IMR-90 (cell line): ENCODE data around the gene TSPYL1. TPM values are rescaled to one million over a fixed set of nuclear protein-coding genes. Genes with fewer than 3 reads are reported as not detected.

Experiments
- ATAC-seq: fragments of 200-7000 bp; cut with Tn5 transposase; 2 replicates; pipeline ENCODE4 v1.9.1; 2020; ENCODE audit warnings: low read depth, mild to moderate bottlenecking, moderate library complexity
- BruUV-seq: library from RNA; stranded (reverse); fragments of 400-500 nt; replicated peaks from 2 replicates; lab custom pipeline; 2021; lab: Mats Ljungman, UMichigan
- CTCF ChIA-PET: fragments of 300-600 bp; formaldehyde crosslinking; extraction: SDS; loops from one replicate; lab custom pipeline; 2021; ENCODE audit warnings: antibody characterized with exemption; lab: Yijun Ruan, JAX
- POLR2A ChIA-PET: fragments of 300-600 bp; sonication (Branson Sonifier 250); formaldehyde crosslinking; loops from one replicate; lab custom pipeline; 2022; ENCODE audit warnings: antibody characterized with exemption; ENCODE audit not compliant: unreplicated experiment; lab: Charles Lee
- DNase-seq: peaks from one replicate; pipeline ENCODE4 v3.0.0; 2013
- H2AFZ ChIP-seq: replicated peaks from 2 replicates; pipeline ENCODE3; 2013; ENCODE audit warnings: low read length, mild to moderate bottlenecking; ENCODE audit not compliant: poor library complexity
- H2AK5ac ChIP-seq: 2 replicates; pipeline ENCODE4 v1.6.1; 2013; ENCODE audit warnings: low read depth, low read length, inconsistent platforms
- H2AK9ac ChIP-seq: replicated peaks from 2 replicates; pipeline ENCODE3; 2013; ENCODE audit warnings: mild to moderate bottlenecking, low read depth, low read length, moderate library complexity; ENCODE audit not compliant: poor library complexity
- H2BK120ac ChIP-seq: 2 replicates; pipeline ENCODE4 v1.6.1; 2013; ENCODE audit warnings: low read depth, low read length, inconsistent platforms
- H2BK15ac ChIP-seq: 3 replicates; pipeline ENCODE4 v1.6.1; 2013; ENCODE audit warnings: low read depth, low read length, inconsistent platforms
- H2BK20ac ChIP-seq: 2 replicates; pipeline ENCODE4 v1.6.1; 2013; ENCODE audit warnings: low read depth, mild to moderate bottlenecking, inconsistent platforms, low read length, moderate library complexity
- H2BK5ac ChIP-seq: 2 replicates; pipeline ENCODE4 v1.6.1; 2013; ENCODE audit warnings: mild to moderate bottlenecking, low read depth, low read length, inconsistent platforms; ENCODE audit not compliant: poor library complexity, severe bottlenecking
- H3K14ac ChIP-seq: replicated peaks from 2 replicates; pipeline ENCODE4 v1.6.1; 2013; ENCODE audit warnings: low read depth, low read length, inconsistent platforms
- H3K18ac ChIP-seq: 2 replicates; pipeline ENCODE4 v1.6.1; 2013; ENCODE audit warnings: low read depth, low read length, control low read depth
- H3K23ac ChIP-seq: 2 replicates; pipeline ENCODE4 v1.6.1; 2013; ENCODE audit warnings: low read depth, low read length, inconsistent platforms
- H3K27ac ChIP-seq: 2 replicates; pipeline ENCODE4 v1.5.1; 2013; ENCODE audit warnings: mild to moderate bottlenecking, control low read depth, low read length; ENCODE audit not compliant: insufficient read depth
- H3K27me3 ChIP-seq: 2 replicates; pipeline ENCODE4 v1.6.1; 2013; ENCODE audit warnings: low read length; ENCODE audit not compliant: control insufficient read depth, insufficient read depth
- H3K36me3 ChIP-seq: 2 replicates; pipeline ENCODE4 v1.6.1; 2013; ENCODE audit warnings: low read length, mixed read lengths; ENCODE audit not compliant: control insufficient read depth, insufficient read depth
- H3K4ac ChIP-seq: 2 replicates; pipeline ENCODE4 v1.6.1; 2013; ENCODE audit warnings: low read depth, low read length, inconsistent platforms
- H3K4me1 ChIP-seq: 2 replicates; pipeline ENCODE4 v1.6.1; 2013; ENCODE audit warnings: low read length, mixed read lengths; ENCODE audit not compliant: control insufficient read depth, insufficient read depth
- H3K4me2 ChIP-seq: 2 replicates; pipeline ENCODE4 v1.6.1; 2013; ENCODE audit warnings: low read depth, mild to moderate bottlenecking, control low read depth, low read length, moderate library complexity
- H3K4me3 ChIP-seq: 2 replicates; pipeline ENCODE4 v1.5.1; 2013; ENCODE audit warnings: low read depth, mild to moderate bottlenecking, control low read depth, low read length, moderate library complexity; ENCODE audit not compliant: insufficient read depth
- H3K56ac ChIP-seq: 2 replicates; pipeline ENCODE4 v1.6.1; 2013; ENCODE audit warnings: low read length, inconsistent platforms; ENCODE audit not compliant: insufficient read depth; ENCODE audit errors: extremely low read depth
- H3K79me1 ChIP-seq, 2 experiments: 2 replicates each; pipeline ENCODE4 v1.6.1; 2013; ENCODE audit warnings: low read length in 2 of 2, inconsistent platforms in 1 of 2, low read depth in 1 of 2
- H3K9ac ChIP-seq: 2 replicates; pipeline ENCODE4 v1.6.1; 2013; ENCODE audit warnings: low read depth, low read length, control low read depth
- H3K9me1 ChIP-seq: 2 replicates; pipeline ENCODE4 v1.6.1; 2013; ENCODE audit warnings: low read length, inconsistent platforms; ENCODE audit not compliant: insufficient read depth
- H3K9me3 ChIP-seq: 2 replicates; pipeline ENCODE4 v1.6.1; 2013; ENCODE audit warnings: low read length; ENCODE audit not compliant: control insufficient read depth, insufficient read depth
- H4K20me1 ChIP-seq: 2 replicates; pipeline ENCODE4 v1.6.1; 2013; ENCODE audit warnings: low read length, inconsistent platforms; ENCODE audit not compliant: insufficient read depth
- H4K5ac ChIP-seq: 2 replicates; pipeline ENCODE4 v1.6.1; 2013; ENCODE audit warnings: mild to moderate bottlenecking, low read depth, low read length, control low read depth
- H4K8ac ChIP-seq, 2 experiments: 2 replicates each; pipeline ENCODE4 v1.6.1; 2013; ENCODE audit warnings: low read depth in 2 of 2, low read length in 2 of 2, control low read depth in 1 of 2, inconsistent platforms in 1 of 2
- H4K91ac ChIP-seq: 2 replicates; pipeline ENCODE4 v1.6.1; 2013; ENCODE audit warnings: low read depth, low read length, inconsistent platforms; ENCODE audit not compliant: insufficient read depth
- CEBPB ChIP-seq: IDR thresholded peaks from 2 replicates; pipeline ENCODE4 v1.6.1; 2012; ENCODE audit warnings: low read depth, low read length, improper control_type of control experiment
- CHD1 ChIP-seq: IDR thresholded peaks from 2 replicates; pipeline ENCODE4 v1.6.1; 2012; ENCODE audit warnings: low read depth, low read length, improper control_type of control experiment
- MAFK ChIP-seq: IDR thresholded peaks from 2 replicates; pipeline ENCODE4 v1.6.1; 2012; ENCODE audit warnings: low read depth, low read length, improper control_type of control experiment
- MXI1 ChIP-seq: IDR thresholded peaks from 2 replicates; pipeline ENCODE4 v1.6.1; 2012; ENCODE audit warnings: low read depth, mild to moderate bottlenecking, low read length, moderate library complexity, borderline replicate concordance
- POLR2A ChIP-seq: IDR thresholded peaks from 2 replicates; pipeline ENCODE4 v1.6.1; 2012; ENCODE audit warnings: mild to moderate bottlenecking, low read depth, low read length
- RCOR1 ChIP-seq: IDR thresholded peaks from 2 replicates; pipeline ENCODE4 v1.6.1; 2012; ENCODE audit warnings: mild to moderate bottlenecking, low read length, improper control_type of control experiment; ENCODE audit not compliant: insufficient replicate concordance
- RFX5 ChIP-seq: IDR thresholded peaks from 2 replicates; pipeline ENCODE4 v1.8.0; 2012; ENCODE audit warnings: low read depth, mild to moderate bottlenecking, low read length, moderate library complexity
- SMC3 ChIP-seq: fragments of 150-350 bp; IDR thresholded peaks from 2 replicates; pipeline ENCODE4 v1.6.1; 2016; ENCODE audit warnings: low read depth, mild to moderate bottlenecking, antibody characterized with exemption, low read length, moderate library complexity
- dilution Hi-C: fragments of 300-500 bp; cut with HindIII; formaldehyde crosslinking; loops from one replicate; pipeline ENCODE4 v1.14.3; 2018; ENCODE audit warnings: low sequenced_read_pairs; ENCODE audit not compliant: unreplicated experiment
- in situ Hi-C: fragments of 300-500 bp; cut with MboI; formaldehyde crosslinking; loops from 3 replicates; pipeline ENCODE4 v1.14.3; 2019; ENCODE audit warnings: low sequenced_read_pairs, inconsistent platforms, mixed read lengths
- intact Hi-C: fragments of 100-400 bp; cut with micrococcal nuclease; formaldehyde crosslinking; loops from 2 replicates; pipeline ENCODE4 v1.10.0; 2022
- polyA plus RNA-seq, 3 experiments: library from polyadenylated mRNA; depleted of rRNA; stranded (reverse); fragments of >200 nt; gene quantifications; 2 replicates each; pipeline ENCODE4 v1.2.3, GENCODE V29; 2012; ENCODE audit warnings: low replicate concordance in 1 of 3
- total RNA-seq: library from RNA; depleted of rRNA; stranded (reverse); fragments of >200 nt; gene quantifications from 2 replicates; pipeline ENCODE4 v1.2.3, GENCODE V29; 2012
- TF ChIP-seq, protein P1 (sequence below): conservative IDR thresholded peaks from 2 replicates; pipeline ENCODE4 v1.5.1; 2012; ENCODE audit warnings: mild to moderate bottlenecking, low read depth, low read length, improper control_type of control experiment

Gene TSPYL1
- total and polyA plus RNA-seq, 2 of the 4 experiments (the other 2 are of a cell fraction), result 32.4 to 111 TPM

GRCh38 chr6:116266803-116267202 is 12.9 kb downstream of the TSPYL1 start:
- in situ Hi-C loops, result loop anchor here (5.0 to 10.0 kb wide), 2 partner anchors 268 to 295 kb away; no protein-coding TSS in a partner anchor
- ChIA-PET POLR2A (no interaction called here), CTCF (interaction anchor here (1.0 to 3.3 kb wide), 3 partner anchors 12 to 295 kb away, joined by 3 to 20 read pairs (median 12); partner anchors contain the start of gene TSPYL4)
- dilution Hi-C loops, result no loop called here
- Histone ChIP-seq H2BK15ac (no peak overlapping the region), H3K9me1 (peaks cover 10% of the 10 kb centered on the region; the same call in 1 of the 2 replicates), H3K4me2 (no peak overlapping the region), H3K27me3 (no peaks in the 10 kb centered on the region), H2AFZ (no peak overlapping the region), H2BK5ac (no peak overlapping the region), H4K20me1 (no peaks in the 10 kb centered on the region; the same call in 1 of the 2 replicates), H3K18ac (no peak overlapping the region), H3K56ac (no peak overlapping the region), H3K4me3 (no peak overlapping the region), H3K23ac (no peak overlapping the region), H2BK20ac (no peak overlapping the region), H3K9ac (no peak overlapping the region), H3K79me1 (peaks cover 0 to 20% of the 10 kb centered on the region in 2 experiments; a peak in 2 of 4 replicates), H2AK9ac (no peak overlapping the region), H2AK5ac (no peak overlapping the region), H4K91ac (no peak overlapping the region), H3K36me3 (no peaks in the 10 kb centered on the region), H3K9me3 (no peaks in the 10 kb centered on the region; the same call in 1 of the 2 replicates), H3K14ac (no peak overlapping the region), H2BK120ac (no peak overlapping the region), H3K4ac (no peak overlapping the region), H3K27ac (no peak overlapping the region), H3K4me1 (peaks cover 5% of the 10 kb centered on the region; the same call in 1 of the 2 replicates), H4K8ac (no peak overlapping the region), H4K5ac (no peak overlapping the region)
- no peak for TF ChIP-seq POLR2A
- no peak for TF ChIP-seq RFX5
- no peak for TF ChIP-seq CHD1
- no peak for TF ChIP-seq CEBPB
- no peak for TF ChIP-seq RCOR1
- TF ChIP-seq MAFK, result no peak
- TF ChIP-seq MXI1, result no peak
- no peak for TF ChIP-seq SMC3
- TF ChIP-seq, protein P1, sequence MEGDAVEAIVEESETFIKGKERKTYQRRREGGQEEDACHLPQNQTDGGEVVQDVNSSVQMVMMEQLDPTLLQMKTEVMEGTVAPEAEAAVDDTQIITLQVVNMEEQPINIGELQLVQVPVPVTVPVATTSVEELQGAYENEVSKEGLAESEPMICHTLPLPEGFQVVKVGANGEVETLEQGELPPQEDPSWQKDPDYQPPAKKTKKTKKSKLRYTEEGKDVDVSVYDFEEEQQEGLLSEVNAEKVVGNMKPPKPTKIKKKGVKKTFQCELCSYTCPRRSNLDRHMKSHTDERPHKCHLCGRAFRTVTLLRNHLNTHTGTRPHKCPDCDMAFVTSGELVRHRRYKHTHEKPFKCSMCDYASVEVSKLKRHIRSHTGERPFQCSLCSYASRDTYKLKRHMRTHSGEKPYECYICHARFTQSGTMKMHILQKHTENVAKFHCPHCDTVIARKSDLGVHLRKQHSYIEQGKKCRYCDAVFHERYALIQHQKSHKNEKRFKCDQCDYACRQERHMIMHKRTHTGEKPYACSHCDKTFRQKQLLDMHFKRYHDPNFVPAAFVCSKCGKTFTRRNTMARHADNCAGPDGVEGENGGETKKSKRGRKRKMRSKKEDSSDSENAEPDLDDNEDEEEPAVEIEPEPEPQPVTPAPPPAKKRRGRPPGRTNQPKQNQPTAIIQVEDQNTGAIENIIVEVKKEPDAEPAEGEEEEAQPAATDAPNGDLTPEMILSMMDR, result no peak
- intact Hi-C loops, result loop anchor here (5.0 kb wide), 1 partner anchor 380 kb away; no protein-coding TSS in a partner anchor
- no TSS peak for BruUV-seq
- DNase-seq, result no peak
- no peak for ATAC-seq
